AG08395 (cell line): Measurements from ENCODE around the gene TNPO3.

Experiments used
- DNase-seq: peaks from one replicate; pipeline ENCODE4 v3.0.0; 2012; ENCODE audit warnings: mixed read lengths, low spot score

The TNPO3 gene

DNA sequence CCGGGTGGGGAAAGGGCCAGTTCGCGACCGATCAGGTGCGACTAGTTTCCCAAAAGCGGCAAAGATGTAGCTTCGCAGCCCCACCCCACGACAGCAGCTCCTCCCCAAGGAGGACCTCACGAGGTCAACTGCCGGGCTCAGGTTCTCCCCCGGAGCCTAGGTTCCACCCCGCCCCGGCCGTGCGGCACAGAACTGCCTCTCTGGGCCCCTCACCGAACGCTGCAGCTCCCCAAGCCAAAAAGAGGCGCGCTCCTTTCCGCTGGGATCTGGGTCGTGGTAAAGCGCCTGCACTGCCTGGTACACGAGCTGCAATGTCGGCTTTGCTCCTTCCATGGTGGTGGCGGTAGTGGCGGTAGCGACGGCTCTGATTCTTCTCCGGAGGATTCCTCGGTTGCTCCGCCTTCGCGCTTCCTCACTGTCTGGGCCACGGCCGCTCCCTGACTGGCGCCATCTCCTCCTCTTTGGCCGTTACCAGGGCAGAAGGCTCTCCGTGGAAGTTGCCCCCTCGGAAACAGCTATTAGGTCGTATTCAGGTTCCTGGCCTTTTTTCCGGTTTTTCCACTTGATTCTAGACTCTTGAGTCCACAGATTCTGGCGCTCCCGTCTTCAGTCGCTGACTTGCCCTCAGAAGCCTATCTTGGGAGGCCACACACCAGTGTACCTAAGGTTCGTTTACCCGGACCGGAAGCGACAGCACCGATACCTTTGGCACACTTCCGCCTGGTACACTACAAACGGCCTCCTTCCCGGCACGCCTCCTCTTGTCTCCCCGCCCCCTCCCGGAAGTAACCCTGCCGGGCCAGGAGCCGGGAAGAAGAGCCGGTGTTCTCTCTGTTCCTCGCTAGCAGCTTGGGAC lies at the start of gene TNPO3:
Gene TNPO3 (minus strand): TSS at position 674 of the 856 bp plus-strand sequence. CDS start 341 bp downstream, at position 333.
- peak; percentile 96 for DNase-seq

DNA sequence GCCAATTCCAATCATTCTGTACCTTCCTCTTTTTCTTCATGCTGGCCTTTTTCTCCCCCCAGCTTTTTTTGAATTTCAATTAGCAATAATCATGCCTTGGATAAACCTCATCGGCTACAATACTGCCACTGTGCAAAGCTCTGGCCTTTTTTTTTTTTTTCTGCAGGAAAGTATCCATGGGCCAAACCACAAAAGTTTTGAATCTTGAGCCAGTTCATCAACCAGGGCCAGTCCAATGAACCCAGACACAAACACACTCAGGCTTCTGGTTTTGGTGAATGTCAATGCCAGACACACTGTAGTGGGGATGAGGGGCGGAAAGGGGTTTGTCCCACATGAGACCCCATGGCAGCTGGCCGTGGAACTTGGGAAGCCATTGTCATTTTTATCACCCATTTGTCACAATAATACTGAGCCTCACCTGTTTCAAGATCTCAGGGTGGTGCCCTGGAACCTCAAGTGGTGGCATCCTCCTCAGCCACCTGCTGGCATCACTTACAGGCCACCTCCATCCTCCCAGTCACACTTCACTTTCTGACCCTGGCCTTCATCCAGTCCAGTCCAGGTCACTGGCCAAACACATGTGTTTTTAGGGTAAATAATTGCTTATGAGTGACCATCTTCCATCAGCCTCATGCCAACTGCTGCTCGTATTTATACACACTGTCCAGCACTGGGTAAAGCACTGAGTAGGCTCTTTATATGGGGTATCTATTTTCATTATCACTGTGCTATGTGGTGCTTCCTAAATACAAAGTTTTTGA lies 48.8 kb upstream of the TNPO3 start:
- no peak for DNase-seq

DNA sequence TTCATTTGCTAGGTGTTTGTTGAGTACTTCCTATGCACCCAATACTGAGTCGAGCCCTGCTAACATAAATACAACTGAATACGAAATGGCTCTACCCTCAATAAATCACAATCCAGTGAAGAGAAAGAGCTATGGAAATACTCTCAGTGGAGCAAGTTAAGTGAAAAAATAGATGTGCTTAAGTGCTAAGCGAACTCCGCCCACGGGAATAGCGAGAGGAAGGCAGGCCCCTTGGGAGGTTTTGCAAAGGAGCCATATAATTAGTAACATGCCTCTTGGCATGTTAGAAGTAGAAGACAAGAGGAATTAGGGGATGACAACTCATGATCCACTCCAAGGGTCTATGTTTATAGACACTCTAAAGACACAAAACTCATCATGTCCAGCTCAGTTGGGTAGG lies 46.8 kb upstream of the TNPO3 start:
- no peak for DNase-seq

DNA sequence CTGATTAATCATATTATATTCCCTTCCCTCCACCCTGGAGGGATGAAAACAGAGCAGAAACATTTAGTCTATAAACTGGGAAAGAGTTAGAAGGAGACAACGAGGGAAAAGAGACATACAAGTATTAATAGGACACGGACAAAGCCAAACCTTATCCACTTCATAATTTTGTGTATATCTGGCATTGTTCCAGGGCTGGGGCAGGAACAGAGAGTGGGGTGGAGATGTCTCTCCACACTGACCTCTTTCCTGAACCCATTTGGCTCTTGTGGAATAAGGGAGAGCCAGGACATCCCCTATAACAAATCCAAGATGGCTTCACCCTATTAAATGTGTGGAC lies 45.9 kb upstream of the TNPO3 start:
- no peak for DNase-seq

DNA sequence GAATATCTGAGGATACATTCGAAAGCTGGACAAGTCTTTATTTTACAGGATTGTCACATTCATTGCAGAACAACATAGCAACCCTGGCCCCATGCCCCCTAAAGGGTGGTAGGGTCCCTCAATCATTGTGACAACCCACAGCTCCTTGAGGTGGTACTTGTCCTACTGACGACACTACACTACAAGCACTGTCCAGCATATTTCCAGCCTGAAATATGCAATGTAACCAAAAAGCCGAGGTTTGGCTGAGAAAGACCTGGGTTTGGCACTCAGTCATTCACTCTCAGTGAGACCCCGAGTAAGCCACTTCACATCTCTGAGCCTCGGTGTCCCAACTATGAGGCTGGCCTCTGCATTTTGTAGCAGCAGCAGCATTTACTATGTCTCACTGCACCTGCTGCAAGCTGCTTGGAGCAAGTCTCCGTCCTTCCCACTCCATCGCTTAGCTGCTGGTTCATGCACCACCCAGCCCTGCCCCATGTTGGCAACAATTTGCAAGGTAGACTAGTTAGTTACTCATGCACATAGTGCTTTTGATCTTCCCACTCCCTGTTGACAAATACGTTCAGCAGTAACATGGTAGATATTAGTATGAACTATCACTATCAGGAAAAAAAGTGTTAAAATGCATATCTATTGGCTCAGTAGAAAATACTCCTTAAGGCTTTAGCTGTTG lies 43.6 kb upstream of the TNPO3 start:
- no peak for DNase-seq

DNA sequence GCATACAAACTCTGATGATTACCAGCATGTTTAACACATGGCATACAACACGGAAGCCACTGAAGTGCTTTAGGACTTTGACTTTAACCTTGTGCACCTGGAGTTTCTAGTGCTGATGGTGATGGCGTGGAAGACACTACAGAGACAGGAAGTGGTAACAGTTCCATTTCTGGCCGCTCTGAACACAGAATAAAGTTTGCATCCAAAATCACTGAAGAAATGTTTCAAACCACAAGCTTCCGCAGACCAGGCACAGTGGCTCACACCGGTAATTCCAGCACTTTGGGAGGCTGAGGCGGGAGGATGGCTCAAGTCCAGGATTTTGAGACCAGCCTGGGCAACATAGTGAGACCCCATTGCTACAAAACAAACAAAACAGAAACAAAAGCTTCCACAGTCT lies 40.3 kb upstream of the TNPO3 start:
- DNase-seq, result no peak

DNA sequence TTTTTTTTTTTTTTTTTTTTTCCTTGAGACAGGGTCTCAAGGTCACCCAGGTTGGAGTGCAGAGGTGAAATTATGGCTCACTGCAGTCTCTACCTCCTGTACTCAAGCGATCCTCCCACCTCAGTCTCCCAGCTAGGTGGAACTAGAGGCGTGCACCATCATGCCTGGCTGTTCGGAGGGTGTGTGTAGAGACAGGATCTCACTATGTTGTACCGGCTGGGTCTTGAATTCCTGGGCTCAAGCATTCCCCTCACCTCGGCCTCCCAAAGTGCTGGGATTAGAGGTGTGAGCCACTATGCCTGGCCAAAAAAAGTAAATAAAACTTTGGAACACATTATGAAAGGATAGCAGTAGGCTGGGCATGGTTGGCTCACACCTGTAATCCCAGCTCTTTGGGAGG lies 39.6 kb upstream of the TNPO3 start:
- no peak for DNase-seq

DNA sequence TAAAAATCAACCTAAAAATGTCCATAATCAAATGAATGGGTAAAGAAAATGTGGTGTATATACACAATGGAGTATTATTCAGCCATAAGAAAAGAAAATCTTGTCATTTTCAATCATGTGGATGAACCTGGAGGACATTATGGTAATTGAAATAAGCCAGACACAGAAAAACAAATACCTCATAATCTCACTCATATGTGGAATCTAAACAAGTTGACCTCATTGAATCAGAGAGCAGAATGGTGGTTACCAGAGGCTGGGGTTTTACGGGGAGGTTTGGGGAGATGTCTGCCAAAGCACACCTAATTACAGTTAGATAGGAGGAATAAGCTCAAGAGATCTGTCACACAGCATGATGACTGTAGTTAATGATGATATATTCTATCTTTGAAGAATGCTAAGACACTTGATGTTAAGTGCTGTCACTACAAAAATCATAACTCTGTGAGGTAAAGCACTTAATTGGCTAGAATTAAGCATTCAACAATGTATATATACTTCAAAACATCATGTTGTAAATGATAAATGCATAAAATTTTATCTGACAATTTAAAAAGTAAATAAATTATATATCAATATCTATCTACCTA lies 39.1 kb upstream of the TNPO3 start:
- no peak for DNase-seq

DNA sequence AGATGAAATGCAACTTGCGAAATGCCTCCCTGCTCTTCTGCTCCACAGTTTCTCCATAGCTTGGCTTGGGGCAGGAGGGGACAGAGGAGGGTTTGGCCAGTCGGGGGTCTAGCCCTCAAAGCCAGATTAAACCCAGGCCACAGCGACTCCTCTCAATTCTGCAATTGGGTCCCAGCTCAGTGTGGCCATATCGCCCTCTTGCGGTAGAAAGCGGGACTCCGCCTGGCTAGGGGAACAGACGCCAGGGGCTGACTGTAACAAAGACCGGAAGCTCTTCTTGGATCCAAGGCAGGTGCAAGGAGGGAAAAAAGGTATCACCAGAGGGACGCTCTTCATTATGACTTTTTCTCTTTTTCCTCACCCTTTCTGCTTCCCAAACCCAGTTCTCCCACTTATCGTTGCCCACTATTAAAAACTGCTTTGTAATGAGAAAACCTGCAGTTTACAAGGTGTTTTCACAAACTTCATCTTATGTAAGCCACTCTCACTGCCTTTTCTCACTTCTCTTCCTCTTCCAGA lies 36.6 kb upstream of the TNPO3 start:
- DNase-seq, result peak; percentile 85

DNA sequence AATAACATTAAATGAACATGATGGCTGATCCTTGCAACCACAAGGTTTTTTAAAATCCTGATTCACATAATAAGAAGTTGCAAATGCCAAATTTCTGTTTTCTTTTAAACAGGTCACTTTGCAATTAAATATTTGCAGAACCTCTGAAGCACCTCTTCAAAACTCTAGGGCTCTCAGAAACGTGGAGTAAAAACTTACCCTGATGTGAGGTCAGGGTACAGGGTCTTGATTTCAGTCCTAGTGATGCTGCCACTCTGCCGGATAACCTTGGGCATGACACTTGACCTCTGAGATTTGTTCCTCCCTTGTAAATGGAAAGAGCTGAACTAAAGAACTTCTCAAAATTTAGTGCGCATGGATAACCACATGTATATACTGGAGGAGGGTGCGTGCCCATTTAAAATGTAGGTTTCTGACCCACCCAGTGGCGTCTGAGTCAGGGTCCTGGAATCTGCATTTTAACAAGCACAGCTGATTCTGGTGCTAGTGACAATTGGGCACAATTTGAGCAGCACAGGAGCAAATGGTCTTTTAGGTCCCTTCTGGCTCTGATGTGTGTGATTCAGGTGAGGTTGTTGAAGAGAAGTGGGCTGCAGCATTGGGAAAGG lies 35.5 kb upstream of the TNPO3 start:
- no peak for DNase-seq

DNA sequence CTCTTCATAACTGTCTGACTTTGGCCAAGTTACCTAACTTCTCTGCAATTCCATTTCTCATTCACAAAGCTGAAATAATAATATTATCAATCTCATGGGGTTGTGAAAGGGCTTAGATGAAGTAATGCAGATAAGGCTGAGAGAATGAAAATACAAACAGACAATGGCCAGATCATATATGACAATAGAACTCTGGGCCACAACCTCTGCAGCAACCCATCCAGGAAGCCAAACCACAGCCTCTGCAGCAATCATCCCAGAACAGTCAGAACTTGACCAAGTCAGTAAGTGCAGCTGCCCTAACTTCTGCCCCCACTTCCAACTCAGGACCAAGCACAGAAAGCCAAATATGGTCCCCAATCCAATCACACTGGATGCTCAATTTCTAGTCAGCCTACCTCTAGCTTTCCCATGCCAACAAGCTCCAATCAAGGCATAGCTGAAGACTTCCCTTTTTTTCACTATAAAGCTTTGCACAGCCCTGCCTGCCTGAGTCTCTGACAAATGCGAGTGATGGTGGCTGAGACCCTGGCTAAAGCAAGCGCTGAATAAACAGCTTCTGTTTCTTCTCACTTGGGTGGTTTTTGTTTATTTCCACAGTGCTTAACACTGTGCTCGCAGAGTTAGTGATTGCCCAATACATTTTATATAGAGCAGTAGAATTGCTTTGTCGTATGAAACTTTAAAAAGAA lies 34.8 kb upstream of the TNPO3 start:
- DNase-seq, result no peak

DNA sequence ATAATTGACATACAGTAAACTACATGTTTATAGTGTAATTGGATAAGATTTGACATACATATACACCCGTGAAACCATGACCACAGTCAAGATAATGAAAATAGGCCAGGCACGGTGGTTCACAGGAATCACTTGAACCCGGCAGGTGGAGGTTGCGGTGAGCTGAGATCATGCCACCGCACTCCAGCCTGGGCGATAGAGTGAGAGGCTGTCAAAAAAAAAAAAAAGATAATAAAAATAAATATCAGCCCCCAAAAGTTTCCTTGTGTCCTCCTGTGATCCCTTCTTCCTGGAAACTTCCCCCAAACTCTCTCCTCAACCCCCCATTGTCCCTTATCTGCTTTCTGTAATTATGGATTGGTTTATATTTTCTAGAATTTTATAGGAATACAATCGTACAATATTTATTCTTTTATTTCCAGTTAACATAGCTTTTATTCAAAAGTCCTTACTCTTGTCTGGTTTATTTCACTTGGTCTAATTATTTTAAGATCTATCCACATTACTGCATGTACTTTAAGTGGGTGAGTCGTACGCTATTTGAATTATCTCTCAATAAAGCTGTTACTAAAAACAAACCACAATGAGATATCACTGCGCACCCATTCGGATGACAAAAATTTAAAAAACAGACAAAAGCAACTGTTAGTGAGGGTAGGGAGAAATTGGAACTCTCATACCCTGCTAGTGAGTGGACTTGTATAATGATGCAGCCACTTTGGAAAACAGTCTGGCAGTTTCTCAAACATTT lies 30.1 kb upstream of the TNPO3 start:
- no peak for DNase-seq

DNA sequence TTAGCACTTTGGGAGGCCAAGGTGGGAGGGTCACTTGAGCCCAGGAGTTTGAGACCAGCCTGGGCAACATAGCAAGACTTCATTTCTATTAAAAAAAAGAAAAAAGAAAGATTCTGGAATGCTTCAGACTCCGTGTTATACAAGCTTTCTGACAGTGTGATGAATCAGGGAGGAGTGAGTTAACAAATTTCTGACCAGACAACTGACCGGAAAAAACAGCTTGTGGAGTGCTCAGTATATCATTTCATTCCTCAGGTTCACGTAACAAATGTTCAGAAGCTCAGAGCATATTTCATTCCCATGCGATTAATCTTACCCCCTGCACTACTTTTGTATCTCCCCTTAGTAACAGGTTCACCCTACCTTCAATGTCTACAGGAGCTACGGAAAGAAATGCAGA lies 28.6 kb upstream of the TNPO3 start:
- DNase-seq, result no peak

DNA sequence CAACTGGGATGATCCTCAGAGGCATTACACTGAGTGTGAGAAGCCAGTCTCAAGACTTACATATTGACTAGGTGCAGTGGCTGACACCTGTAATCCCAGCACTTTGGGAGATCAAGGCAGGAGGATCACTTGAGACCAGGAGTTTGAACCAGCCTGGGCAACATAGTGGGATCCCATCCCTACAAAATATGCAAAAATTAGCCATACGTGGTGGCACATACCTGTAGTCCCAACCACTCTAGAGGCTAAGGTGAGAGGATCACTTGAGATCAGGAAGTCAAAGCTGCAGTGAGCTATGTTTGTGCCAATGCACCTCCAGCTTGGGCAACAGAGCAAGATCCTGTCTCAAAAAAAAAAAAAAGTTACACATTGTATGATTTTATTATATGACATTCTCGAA lies 23.5 kb upstream of the TNPO3 start:
- no peak for DNase-seq

DNA sequence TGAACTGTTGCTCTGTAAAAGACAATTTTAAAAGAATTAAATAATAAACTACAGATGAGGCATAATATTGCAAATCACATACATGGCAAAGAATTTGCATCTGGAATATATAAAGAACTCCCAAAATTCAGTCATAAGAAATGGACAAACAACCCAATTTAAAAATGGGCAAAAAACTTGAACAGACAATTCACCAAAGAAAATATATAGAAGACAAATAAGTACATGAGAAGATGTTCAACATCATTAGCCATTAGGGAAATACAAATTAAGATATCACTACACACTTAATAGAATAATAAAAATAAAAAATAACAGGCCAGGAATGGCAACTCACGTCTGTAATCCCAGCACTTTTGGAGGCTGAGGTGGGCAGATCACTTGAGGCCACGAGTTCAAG lies 22.0 kb upstream of the TNPO3 start:
- DNase-seq, result no peak

DNA sequence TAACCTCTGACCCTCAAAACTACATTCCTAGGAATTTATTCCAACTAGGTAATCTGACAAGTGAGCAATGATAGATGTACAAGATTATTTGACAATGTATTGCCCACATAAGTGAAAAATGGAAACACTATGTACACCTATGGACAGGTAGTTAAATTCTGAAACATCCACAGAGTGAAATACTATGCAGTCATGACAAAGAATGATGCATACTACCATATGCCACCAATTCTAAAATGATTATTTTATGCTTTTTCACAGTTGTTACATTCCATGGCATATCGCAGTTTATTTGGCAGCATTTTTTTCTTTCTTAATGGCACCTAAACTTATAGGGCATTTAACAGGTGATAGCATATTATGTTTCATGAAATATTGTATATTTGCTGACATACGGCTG lies 20.1 kb upstream of the TNPO3 start:
- DNase-seq, result no peak

DNA sequence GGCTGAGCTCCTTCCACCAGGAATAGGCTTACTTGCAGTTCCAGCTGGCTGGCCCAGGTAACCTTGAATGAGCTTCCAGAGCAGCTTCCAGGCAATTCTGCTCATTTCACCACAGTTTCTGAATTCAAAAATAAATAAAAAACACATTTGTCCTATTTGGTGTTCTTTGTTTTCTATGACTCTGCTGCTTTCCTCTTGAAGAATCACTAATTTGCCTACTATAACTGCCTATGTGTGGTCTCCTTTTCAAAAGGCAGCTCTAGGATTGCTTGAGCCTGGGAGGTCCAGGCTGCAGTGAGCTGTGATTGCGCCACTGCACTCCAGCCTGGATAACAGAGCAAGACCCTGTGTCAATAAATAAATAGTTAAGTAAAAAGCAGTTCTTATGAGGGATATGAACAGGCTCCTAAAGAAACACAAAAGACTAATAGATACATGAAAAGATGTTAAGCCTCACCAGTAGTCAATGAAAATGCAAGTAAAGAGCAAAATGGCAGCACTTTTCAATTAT lies 19.5 kb upstream of the TNPO3 start:
- DNase-seq, result no peak

DNA sequence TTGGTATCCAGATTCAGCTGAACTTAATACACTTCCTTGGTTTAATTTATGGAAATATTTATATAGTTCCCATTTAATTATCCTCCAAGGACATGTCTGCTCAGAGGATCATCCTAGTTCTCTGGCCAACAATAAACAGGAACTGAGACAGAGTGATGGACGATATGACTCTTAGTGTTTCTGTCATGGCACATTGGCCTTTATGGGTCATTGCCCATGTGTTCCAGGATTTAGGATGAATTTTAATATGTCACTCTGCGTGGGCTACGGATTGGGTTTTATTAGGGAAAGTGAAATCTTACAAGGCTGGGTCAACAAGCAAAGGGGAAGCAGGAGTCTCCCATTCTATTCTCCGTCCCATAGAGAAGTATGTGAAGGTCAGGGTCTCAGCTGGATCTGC lies 18.8 kb upstream of the TNPO3 start:
- DNase-seq, result no peak

DNA sequence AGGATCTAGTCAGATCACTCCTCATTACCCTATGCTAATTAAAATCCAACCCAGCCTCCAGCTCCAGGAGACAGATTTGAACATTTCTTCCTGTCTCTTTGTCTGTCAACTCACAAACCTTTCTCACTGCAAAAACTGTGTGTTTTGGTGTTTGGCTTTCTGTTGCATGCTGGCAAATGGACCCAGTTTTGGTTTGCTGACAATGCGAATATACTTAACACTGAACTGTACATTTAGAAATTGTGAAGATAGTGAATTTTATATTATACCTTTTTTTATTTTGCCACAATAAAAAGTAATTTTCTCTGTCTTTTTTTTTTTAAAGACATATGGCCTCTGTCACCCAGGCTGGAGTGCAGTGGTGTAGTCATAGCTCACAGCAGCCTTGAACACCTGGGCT lies 18.3 kb upstream of the TNPO3 start:
- DNase-seq, result no peak

DNA sequence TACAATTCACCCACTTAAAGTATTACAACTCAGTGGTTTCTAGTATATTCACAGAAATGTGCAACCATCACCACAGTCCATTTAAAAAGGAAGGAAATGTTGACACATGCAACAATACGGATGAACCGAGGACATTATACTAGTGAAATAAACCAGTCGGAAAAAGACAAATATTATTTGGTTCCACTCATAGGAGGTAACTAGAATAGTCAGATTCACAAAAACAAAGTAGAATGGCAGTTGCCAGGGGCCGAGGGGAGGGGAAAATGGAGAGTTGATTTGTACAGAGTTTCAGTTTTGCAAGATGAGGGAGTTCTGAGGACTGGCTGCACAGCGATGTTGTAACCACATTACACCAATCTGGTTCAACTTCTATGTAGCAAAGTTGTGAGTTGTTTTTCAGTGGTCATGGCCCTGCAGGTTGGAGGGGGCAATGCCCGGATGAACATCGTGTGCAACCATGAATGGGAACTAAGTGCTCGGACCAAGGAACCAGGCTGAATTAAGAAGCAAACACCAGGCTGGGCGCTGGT lies 17.6 kb upstream of the TNPO3 start:
- DNase-seq, result no peak
